ENCODE results near the gene AHCYL2. TPM values are rescaled to one million over a fixed set of nuclear protein-coding genes. Genes with fewer than 3 reads are reported as not detected.

The AHCYL2 gene
- total and polyA plus RNA-seq, 2 of the 8 experiments (the other 6 are each of a cell fraction or from before 2014, with no cell fraction given): 20.7 to 25.4 TPM

DNA sequence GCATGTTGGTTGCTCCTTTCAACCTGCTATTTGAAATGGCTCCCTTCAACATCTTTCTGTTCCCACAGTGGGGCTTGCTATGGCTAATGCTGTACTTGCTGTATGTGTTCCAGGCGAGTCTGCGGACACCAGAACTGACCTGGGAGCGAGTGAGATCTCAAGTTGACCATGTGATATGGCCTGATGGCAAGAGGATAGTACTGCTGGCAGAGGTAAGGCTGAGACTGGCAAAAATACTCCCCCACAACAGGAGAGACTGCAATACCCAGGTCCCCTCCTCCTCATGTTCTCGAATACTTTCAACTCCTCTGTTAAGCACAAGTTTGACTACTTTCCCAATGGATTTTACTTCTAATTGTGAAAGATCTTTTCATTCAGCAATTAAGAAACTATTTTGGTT lies 197.9 kb downstream of the AHCYL2 start:
- no peak for DNase-seq (ENCODE audit: low read depth in 1 of 2, low spot score in 2 of 2)
- H2BK12ac ChIP-seq (ENCODE audit: low read depth, low read length): no peak overlapping the region
- H3K14ac ChIP-seq (ENCODE audit: insufficient read length): no peak overlapping the region
- H3K4me1 ChIP-seq (replicated peaks in 1 of 4; ENCODE audit: control insufficient read depth in 3 of 4, insufficient read depth in 4 of 4, low read length in 3 of 4): no peaks in the 10 kb centered on the region
- H2BK120ac ChIP-seq (replicated peaks; ENCODE audit: low read depth, low read length): no peak overlapping the region
- H2BK15ac ChIP-seq (ENCODE audit: low read length): no peak overlapping the region
- no peak overlapping the region for H3K9ac ChIP-seq (replicated peaks in 1 of 4; ENCODE audit: extremely low read depth in 1 of 4, low read depth in 3 of 4, low read length in 3 of 4)
- POLR2A ChIA-PET (ENCODE audit: partially characterized antibody): interaction anchor here (4.0 kb wide), 1 partner anchor 11 kb away, joined by 18 read pairs; the partner anchor contains the start of gene STRIP2
- no peak overlapping the region for H3K23ac ChIP-seq (ENCODE audit: insufficient read length)
- no peak overlapping the region for H4K91ac ChIP-seq (replicated peaks; ENCODE audit: insufficient read length, low read length)
- no peak for FAIRE-seq
- H3K4me3 ChIP-seq (ENCODE audit: extremely low read depth in 1 of 4, insufficient read depth in 2 of 4, low read depth in 3 of 4, low read length in 4 of 4): no peak overlapping the region
- no peak overlapping the region for H4K8ac ChIP-seq (ENCODE audit: extremely low read depth, insufficient read depth, low read length)
- no peaks in the 10 kb centered on the region for H3K79me2 ChIP-seq (ENCODE audit: control insufficient read depth in 1 of 2, insufficient read depth in 2 of 2, low read length in 2 of 2)
- 98% methylated on average over 4 of the region's 4 CpGs; no CpG with 5 or more reads in 1 of the 2 experiments for WGBS, 2 experiments (ENCODE audit: extremely low coverage in 1 of 2, insufficient coverage in 1 of 2, insufficient read length in 1 of 2, insufficient replicate concordance in 2 of 2, low coverage in 1 of 2, low lambda C conversion rate in 2 of 2, missing lambda C conversion rate in 1 of 2)
- H4K5ac ChIP-seq (ENCODE audit: insufficient read length, low read depth, low read length): no peak overlapping the region
- H3K56ac ChIP-seq (replicated peaks; ENCODE audit: insufficient read length, low read depth, low read length): no peak overlapping the region
- no peaks in the 10 kb centered on the region for H3K79me1 ChIP-seq (ENCODE audit: low read depth, low read length)
- H3K27me3 ChIP-seq (replicated peaks in 1 of 4; ENCODE audit: control insufficient read depth in 3 of 4, extremely low read depth in 1 of 4, insufficient read depth in 3 of 4, low read length in 3 of 4): no peaks in the 10 kb centered on the region
- H3K27ac ChIP-seq (ENCODE audit: low read depth, low read length): no peak overlapping the region
- H3K18ac ChIP-seq (ENCODE audit: extremely low read depth, low read length): no peak overlapping the region
- H2BK20ac ChIP-seq (ENCODE audit: low read length): no peak overlapping the region
- no peak overlapping the region for H2AK5ac ChIP-seq (ENCODE audit: low read depth, low read length)
- CTCF ChIA-PET (ENCODE audit: partially characterized antibody): interaction anchor here (1.9 kb wide), 1 partner anchor 46 kb away, joined by 5 read pairs; no protein-coding TSS in a partner anchor
- no peak overlapping the region for H3K4ac ChIP-seq (replicated peaks; ENCODE audit: insufficient read length, low read depth, low read length)
- H4K20me1 ChIP-seq (replicated peaks in 1 of 2; ENCODE audit: control insufficient read depth in 1 of 2, insufficient read depth in 2 of 2, low read length in 2 of 2): no peaks in the 10 kb centered on the region
- H3K23me2 ChIP-seq (ENCODE audit: low read depth, low read length): no peaks in the 10 kb centered on the region
- peaks cover 0 to 19% (median 8%) of the 10 kb centered on the region in 4 experiments; a peak in 5 of 8 replicates for H3K36me3 ChIP-seq (ENCODE audit: control insufficient read depth in 2 of 4, insufficient read depth in 4 of 4, low read length in 3 of 4)
- no peak overlapping the region for H2AFZ ChIP-seq (ENCODE audit: low read length)
- H3K9me3 ChIP-seq (ENCODE audit: insufficient read depth in 2 of 2, low read depth in 1 of 2, low read length in 1 of 2): no peaks in the 10 kb centered on the region
- H2BK5ac ChIP-seq (ENCODE audit: low read depth, low read length): no peak overlapping the region
- no peak overlapping the region for H3K4me2 ChIP-seq (ENCODE audit: insufficient read depth in 1 of 2, low read depth in 2 of 2, low read length in 2 of 2)
- TF ChIP-seq ATF3 (IDR thresholded peaks at IDR 0.05; ENCODE audit: insufficient read depth, low read depth, low read length) (no peak), RFX5 (IDR thresholded peaks at IDR 0.05; ENCODE audit: borderline replicate concordance, low read depth, low read length) (no peak), RBBP5 (IDR thresholded peaks at IDR 0.05; ENCODE audit: borderline replicate concordance, low read depth, low read length) (no peak), NANOG (IDR thresholded peaks at IDR 0.05; ENCODE audit: insufficient read depth, low read depth, low read length, poor library complexity, severe bottlenecking) (no peak), POLR2AphosphoS5 (IDR thresholded peaks at IDR 0.05; ENCODE audit: low read depth, low read length) (no peak), TBP (IDR thresholded peaks at IDR 0.05; ENCODE audit: low read depth, low read length) (no peak), RNF2 (IDR thresholded peaks at IDR 0.05; ENCODE audit: borderline replicate concordance, low read depth, low read length, missing control alignments, poor library complexity, severe bottlenecking) (no peak), RXRA (IDR thresholded peaks at IDR 0.05; ENCODE audit: insufficient read depth, low read depth, low read length) (no peak), FOSL1 (IDR thresholded peaks at IDR 0.05; ENCODE audit: insufficient read depth, low read depth, low read length) (no peak), HDAC2 (IDR thresholded peaks at IDR 0.05; ENCODE audit: borderline replicate concordance in 1 of 2, low read depth in 2 of 2, low read length in 2 of 2) (no peak), TAF1 (IDR thresholded peaks at IDR 0.05; ENCODE audit: low read depth, low read length) (no peak), HDAC6 (IDR thresholded peaks at IDR 0.05; ENCODE audit: low read depth, low read length) (no peak)
- TF ChIP-seq, protein P1, sequence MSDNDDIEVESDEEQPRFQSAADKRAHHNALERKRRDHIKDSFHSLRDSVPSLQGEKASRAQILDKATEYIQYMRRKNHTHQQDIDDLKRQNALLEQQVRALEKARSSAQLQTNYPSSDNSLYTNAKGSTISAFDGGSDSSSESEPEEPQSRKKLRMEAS (IDR thresholded peaks at IDR 0.05): no peak
